A549 (cell line): ENCODE measurements around the gene SLC6A6. TPM values are rescaled to one million over a fixed set of nuclear protein-coding genes. Genes with fewer than 3 reads are reported as not detected.

Experiments
- ATAC-seq, 2 experiments: fragments of 200-7000 bp in 1 of 2; fragments of >200 bp in 1 of 2; cut with Nextera tagmentation in 1 of 2; cut with Tn5 transposase in 1 of 2; 3 replicates each; pipeline versions ENCODE4 v1.8.0 to v1.9.1; 2018 to 2020; ENCODE audit warnings: mild to moderate bottlenecking in 1 of 2, moderate library complexity in 1 of 2
- CTCF ChIA-PET: fragments of 300-600 bp; sonication (Branson Sonifier 250); formaldehyde crosslinking; extraction: SDS; loops from one replicate; lab custom pipeline; 2021; ENCODE audit warnings: antibody characterized with exemption, inconsistent platforms; lab: Yijun Ruan, JAX
- POLR2A ChIA-PET: fragments of 350-600 bp; formaldehyde crosslinking; extraction: SDS; loops from one replicate; lab custom pipeline; 2021; ENCODE audit warnings: antibody characterized with exemption, inconsistent platforms; lab: Yijun Ruan, JAX
- DNase-seq, 2 experiments: peaks; one replicate each; pipeline versions ENCODE4 v3.0.0 to v3.0.0-alpha.2; 2011 to 2016; ENCODE audit warnings: low read depth in 1 of 2, low spot score in 1 of 2
- FAIRE-seq: peaks from 2 replicates; lab custom pipeline; 2011; peaks lifted over from hg19 to GRCh38; lab: Jason Lieb, UNC
- H3K27ac ChIP-seq, 2 experiments: fragments of >200 bp; sonication (Bioruptor Twin); formaldehyde crosslinking; 3 replicates each; pipeline ENCODE4 v1.5.1; 2016 to 2017
- H3K4me1 ChIP-seq: fragments of >200 bp; sonication (Bioruptor Twin); formaldehyde crosslinking; 3 replicates; pipeline ENCODE4 v1.6.1; 2016
- H3K4me2 ChIP-seq: fragments of >200 bp; sonication (Bioruptor Twin); formaldehyde crosslinking; 3 replicates; pipeline ENCODE4 v1.6.1; 2016
- H3K4me3 ChIP-seq: fragments of >200 bp; sonication (Bioruptor Twin); formaldehyde crosslinking; 3 replicates; pipeline ENCODE4 v1.5.1; 2016
- H3K9me3 ChIP-seq: fragments of >200 bp; sonication (Bioruptor Twin); formaldehyde crosslinking; 3 replicates; pipeline ENCODE4 v1.6.1; 2016
- CBX8 ChIP-seq: fragments of 200-600 bp; sonication (generic); IDR thresholded peaks from 2 replicates; pipeline ENCODE4 v1.6.1; 2016
- CEBPB ChIP-seq, 2 experiments: fragments of >200 bp in 1 of 2; sonication (Bioruptor Twin) in 1 of 2; formaldehyde crosslinking in 1 of 2; IDR thresholded peaks; 2 replicates each; pipeline ENCODE4 v1.6.1; 2012 to 2016
- EHMT2 ChIP-seq: fragments of 200-600 bp; sonication (generic); IDR thresholded peaks from 2 replicates; pipeline ENCODE4 v1.6.1; 2016; ENCODE audit warnings: antibody characterized with exemption, low read depth, mild to moderate bottlenecking, moderate library complexity
- ESRRA ChIP-seq: fragments of 150-350 bp; IDR thresholded peaks from 2 replicates; pipeline ENCODE4 v1.6.1; 2014; ENCODE audit warnings: mild to moderate bottlenecking, low read length, borderline replicate concordance
- JUN ChIP-seq, 2 experiments: fragments of >200 bp; sonication (Bioruptor Twin); formaldehyde crosslinking; IDR thresholded peaks; 2 replicates in 1 of 2; 3 replicates in 1 of 2; pipeline ENCODE4 v1.6.1; 2016 to 2017
- JUNB ChIP-seq: fragments of >200 bp; sonication (Bioruptor Twin); formaldehyde crosslinking; IDR thresholded peaks from 2 replicates; pipeline ENCODE4 v1.6.1; 2016
- KDM5A ChIP-seq: fragments of 200-600 bp; sonication (generic); IDR thresholded peaks from 2 replicates; pipeline ENCODE4 v1.6.1; 2016; ENCODE audit warnings: antibody characterized with exemption, mild to moderate bottlenecking
- NPAS2 ChIP-seq: fragments of 250-450 bp; sonication (Bioruptor Pico); IDR thresholded peaks from 2 replicates; pipeline ENCODE4 v1.8.0; 2022; ENCODE audit warnings: mild to moderate bottlenecking, moderate library complexity, borderline replicate concordance
- POLR2AphosphoS2 ChIP-seq: conservative IDR thresholded peaks from 2 replicates; pipeline ENCODE4 v1.6.1; 2012; ENCODE audit warnings: low read length, improper control_type of control experiment, inconsistent platforms
- TP53 ChIP-seq: fragments of 250-450 bp; sonication (Bioruptor Pico); IDR thresholded peaks from 2 replicates; pipeline ENCODE4 v1.5.0; 2021; ENCODE audit warnings: mild to moderate bottlenecking, moderate library complexity
- ZC3H11A ChIP-seq: fragments of 450-650 bp; IDR thresholded peaks from 2 replicates; pipeline ENCODE4 v1.6.1; 2014; ENCODE audit warnings: antibody characterized with exemption, mild to moderate bottlenecking
- ZNF302 ChIP-seq: fragments of 250-450 bp; sonication (Bioruptor Pico); IDR thresholded peaks from 2 replicates; pipeline ENCODE4 v1.9.0; 2021; ENCODE audit warnings: inconsistent platforms, mild to moderate bottlenecking, moderate library complexity
- WGBS: methylation state at CpG from one replicate; pipeline ENCODE4 v1.1.6; 2017; ENCODE audit errors: missing lambda C conversion rate; 5-methylcytosine and 5-hydroxymethylcytosine counted together
- polyA plus RNA-seq, 4 experiments: library from polyadenylated mRNA; depleted of rRNA in 3 of 4; stranded (reverse); fragments of >200 nt; fragmentation: RNase III in 1 of 4; extraction: RNeasy Plus Mini Kit Qiagen cat#74134 plus additional on column Dnase treatment in 1 of 4; gene quantifications; 2 replicates in 3 of 4; 3 replicates in 1 of 4; pipeline ENCODE4 v1.2.3, GENCODE V29; 2011 to 2017
- TF ChIP-seq, protein P1 (sequence below): fragments of 450-650 bp; IDR thresholded peaks from 2 replicates; pipeline ENCODE4 v1.6.1; 2014; ENCODE audit warnings: antibody characterized with exemption
- TF ChIP-seq, protein P2 (sequence below): fragments of 200-600 bp; sonication (generic); IDR thresholded peaks from 2 replicates; pipeline ENCODE4 v1.6.1; 2016; ENCODE audit warnings: antibody characterized with exemption, mild to moderate bottlenecking, moderate library complexity
- TF ChIP-seq, protein P3 (sequence below): IDR thresholded peaks from 2 replicates; pipeline ENCODE4 v1.6.1; 2012; ENCODE audit warnings: low read depth, borderline replicate concordance
- TF ChIP-seq, protein P4 (sequence below): fragments of 150-350 bp; IDR thresholded peaks from 2 replicates; pipeline ENCODE4 v1.6.1; 2014; ENCODE audit warnings: low read depth, mild to moderate bottlenecking, low read length
- TF ChIP-seq, protein P5 (sequence below): fragments of >200 bp; sonication (Bioruptor Twin); formaldehyde crosslinking; IDR thresholded peaks from 3 replicates; pipeline ENCODE4 v1.6.1; 2016

The SLC6A6 gene
- polyA plus RNA-seq, 2 of the 4 experiments (the other 2 are of a cell fraction): 73.3 to 73.8 TPM

DNA sequence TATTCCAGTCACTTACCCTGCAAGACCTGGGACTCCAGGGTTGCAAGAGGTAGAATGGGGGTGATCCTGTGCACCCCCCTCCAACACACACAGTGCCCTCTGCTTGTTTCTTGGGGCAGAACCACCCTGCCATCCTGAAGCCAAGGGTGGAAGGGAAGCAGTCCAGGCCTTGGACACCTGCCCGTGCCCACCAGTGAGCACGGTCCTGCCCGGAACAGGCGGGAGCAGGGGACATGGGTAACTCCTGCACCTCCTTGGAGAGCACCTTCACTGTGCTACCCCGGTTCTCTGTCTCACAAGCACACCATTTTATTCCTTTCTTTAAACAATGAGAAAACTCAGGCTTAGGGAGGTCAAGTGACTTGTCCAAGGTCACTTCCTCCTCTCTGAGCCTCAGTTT, 57.0 kb downstream of the SLC6A6 start:
- FAIRE-seq: no peak
- ATAC-seq: no peak
- no peak overlapping the region for H3K4me2 ChIP-seq
- ChIA-PET POLR2A (no interaction called here), CTCF (interaction anchor here (0.7 to 7.6 kb wide), 7 partner anchors 9 to 256 kb away, joined by 3 to 173 read pairs (median 5); no protein-coding TSS in a partner anchor)
- H3K4me1 ChIP-seq: peaks cover 61% of the 10 kb centered on the region
- no peaks in the 10 kb centered on the region for H3K9me3 ChIP-seq
- TF ChIP-seq KDM5A: no peak
- no peak for TF ChIP-seq POLR2AphosphoS2
- TF ChIP-seq ESRRA: no peak
- TF ChIP-seq CBX8: no peak
- TF ChIP-seq ZNF302 (CRISPR knock-in tag): no peak
- no peak for TF ChIP-seq JUNB
- TF ChIP-seq NPAS2: no peak
- TF ChIP-seq, protein P1, sequence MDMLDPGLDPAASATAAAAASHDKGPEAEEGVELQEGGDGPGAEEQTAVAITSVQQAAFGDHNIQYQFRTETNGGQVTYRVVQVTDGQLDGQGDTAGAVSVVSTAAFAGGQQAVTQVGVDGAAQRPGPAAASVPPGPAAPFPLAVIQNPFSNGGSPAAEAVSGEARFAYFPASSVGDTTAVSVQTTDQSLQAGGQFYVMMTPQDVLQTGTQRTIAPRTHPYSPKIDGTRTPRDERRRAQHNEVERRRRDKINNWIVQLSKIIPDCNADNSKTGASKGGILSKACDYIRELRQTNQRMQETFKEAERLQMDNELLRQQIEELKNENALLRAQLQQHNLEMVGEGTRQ: no peak
- TF ChIP-seq, protein P2, sequence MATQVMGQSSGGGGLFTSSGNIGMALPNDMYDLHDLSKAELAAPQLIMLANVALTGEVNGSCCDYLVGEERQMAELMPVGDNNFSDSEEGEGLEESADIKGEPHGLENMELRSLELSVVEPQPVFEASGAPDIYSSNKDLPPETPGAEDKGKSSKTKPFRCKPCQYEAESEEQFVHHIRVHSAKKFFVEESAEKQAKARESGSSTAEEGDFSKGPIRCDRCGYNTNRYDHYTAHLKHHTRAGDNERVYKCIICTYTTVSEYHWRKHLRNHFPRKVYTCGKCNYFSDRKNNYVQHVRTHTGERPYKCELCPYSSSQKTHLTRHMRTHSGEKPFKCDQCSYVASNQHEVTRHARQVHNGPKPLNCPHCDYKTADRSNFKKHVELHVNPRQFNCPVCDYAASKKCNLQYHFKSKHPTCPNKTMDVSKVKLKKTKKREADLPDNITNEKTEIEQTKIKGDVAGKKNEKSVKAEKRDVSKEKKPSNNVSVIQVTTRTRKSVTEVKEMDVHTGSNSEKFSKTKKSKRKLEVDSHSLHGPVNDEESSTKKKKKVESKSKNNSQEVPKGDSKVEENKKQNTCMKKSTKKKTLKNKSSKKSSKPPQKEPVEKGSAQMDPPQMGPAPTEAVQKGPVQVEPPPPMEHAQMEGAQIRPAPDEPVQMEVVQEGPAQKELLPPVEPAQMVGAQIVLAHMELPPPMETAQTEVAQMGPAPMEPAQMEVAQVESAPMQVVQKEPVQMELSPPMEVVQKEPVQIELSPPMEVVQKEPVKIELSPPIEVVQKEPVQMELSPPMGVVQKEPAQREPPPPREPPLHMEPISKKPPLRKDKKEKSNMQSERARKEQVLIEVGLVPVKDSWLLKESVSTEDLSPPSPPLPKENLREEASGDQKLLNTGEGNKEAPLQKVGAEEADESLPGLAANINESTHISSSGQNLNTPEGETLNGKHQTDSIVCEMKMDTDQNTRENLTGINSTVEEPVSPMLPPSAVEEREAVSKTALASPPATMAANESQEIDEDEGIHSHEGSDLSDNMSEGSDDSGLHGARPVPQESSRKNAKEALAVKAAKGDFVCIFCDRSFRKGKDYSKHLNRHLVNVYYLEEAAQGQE: no peak
- no peak for TF ChIP-seq ZC3H11A
- TF ChIP-seq CEBPB (IDR thresholded peaks at IDR 0.05): no peak
- TF ChIP-seq, protein P3, sequence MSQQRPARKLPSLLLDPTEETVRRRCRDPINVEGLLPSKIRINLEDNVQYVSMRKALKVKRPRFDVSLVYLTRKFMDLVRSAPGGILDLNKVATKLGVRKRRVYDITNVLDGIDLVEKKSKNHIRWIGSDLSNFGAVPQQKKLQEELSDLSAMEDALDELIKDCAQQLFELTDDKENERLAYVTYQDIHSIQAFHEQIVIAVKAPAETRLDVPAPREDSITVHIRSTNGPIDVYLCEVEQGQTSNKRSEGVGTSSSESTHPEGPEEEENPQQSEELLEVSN: no peak
- TF ChIP-seq, protein P4, sequence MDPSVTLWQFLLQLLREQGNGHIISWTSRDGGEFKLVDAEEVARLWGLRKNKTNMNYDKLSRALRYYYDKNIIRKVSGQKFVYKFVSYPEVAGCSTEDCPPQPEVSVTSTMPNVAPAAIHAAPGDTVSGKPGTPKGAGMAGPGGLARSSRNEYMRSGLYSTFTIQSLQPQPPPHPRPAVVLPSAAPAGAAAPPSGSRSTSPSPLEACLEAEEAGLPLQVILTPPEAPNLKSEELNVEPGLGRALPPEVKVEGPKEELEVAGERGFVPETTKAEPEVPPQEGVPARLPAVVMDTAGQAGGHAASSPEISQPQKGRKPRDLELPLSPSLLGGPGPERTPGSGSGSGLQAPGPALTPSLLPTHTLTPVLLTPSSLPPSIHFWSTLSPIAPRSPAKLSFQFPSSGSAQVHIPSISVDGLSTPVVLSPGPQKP: no peak
- TF ChIP-seq, protein P5, sequence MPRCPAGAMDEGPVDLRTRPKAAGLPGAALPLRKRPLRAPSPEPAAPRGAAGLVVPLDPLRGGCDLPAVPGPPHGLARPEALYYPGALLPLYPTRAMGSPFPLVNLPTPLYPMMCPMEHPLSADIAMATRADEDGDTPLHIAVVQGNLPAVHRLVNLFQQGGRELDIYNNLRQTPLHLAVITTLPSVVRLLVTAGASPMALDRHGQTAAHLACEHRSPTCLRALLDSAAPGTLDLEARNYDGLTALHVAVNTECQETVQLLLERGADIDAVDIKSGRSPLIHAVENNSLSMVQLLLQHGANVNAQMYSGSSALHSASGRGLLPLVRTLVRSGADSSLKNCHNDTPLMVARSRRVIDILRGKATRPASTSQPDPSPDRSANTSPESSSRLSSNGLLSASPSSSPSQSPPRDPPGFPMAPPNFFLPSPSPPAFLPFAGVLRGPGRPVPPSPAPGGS: no peak
- no peak for TF ChIP-seq EHMT2
- no peak for TF ChIP-seq JUN (IDR thresholded peaks at IDR 0.05)
- WGBS: 86% methylated on average over 5 of the region's 5 CpGs
- peak overlapping the region in 1 of 2 experiments; percentile 19; a peak in 3 of 6 replicates for H3K27ac ChIP-seq
- no peak overlapping the region for H3K4me3 ChIP-seq
- DNase-seq: no peak

DNA sequence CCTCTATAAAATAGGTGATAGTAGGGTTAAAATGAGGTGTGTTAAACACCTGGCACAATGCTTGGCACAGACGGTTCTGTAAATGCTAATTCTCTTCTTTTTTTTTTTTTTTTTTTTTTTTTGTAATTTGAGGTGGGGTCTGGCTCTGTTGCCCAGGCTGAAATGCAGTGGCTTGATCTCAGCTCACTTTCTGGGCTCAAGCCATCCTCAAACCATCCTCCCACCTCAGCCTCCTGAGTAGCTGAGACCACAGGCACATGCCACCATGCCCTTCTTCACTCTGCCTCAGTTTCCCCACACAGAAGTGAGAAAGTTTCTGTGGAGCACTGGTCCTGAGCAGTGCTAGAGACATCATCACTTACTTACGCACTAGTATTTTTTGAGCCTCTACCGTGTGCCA, 57.4 kb downstream of the SLC6A6 start:
- no peak for FAIRE-seq
- no peak overlapping the region for H3K4me2 ChIP-seq
- CTCF ChIA-PET: interaction anchor here (0.6 to 7.6 kb wide), 5 partner anchors 8 to 256 kb away, joined by 3 to 173 read pairs (median 36); no protein-coding TSS in a partner anchor
- H3K4me1 ChIP-seq: peaks cover 56% of the 10 kb centered on the region
- no peak overlapping the region for H3K4me3 ChIP-seq
- no peaks in the 10 kb centered on the region for H3K9me3 ChIP-seq
- DNase-seq: no peak
- POLR2A ChIA-PET: no interaction called here
- TF ChIP-seq, protein P2: 0 out of 2 replicates have a peak, but pooled peaks have one; percentile 32
- no peak for TF ChIP-seq TP53 (CRISPR knock-in tag)
- WGBS: 74% methylated on average over 3 of the region's 3 CpGs
- no peak for ATAC-seq
- H3K27ac ChIP-seq: peak overlapping the region in 1 of 2 experiments; percentile 61; a peak in 2 of 6 replicates
